Measurements from ENCODE around the gene KCND2. TPM values are rescaled to one million over a fixed set of nuclear protein-coding genes. Genes with fewer than 3 reads are reported as not detected.
A peak's percentile ranks its signal among the peaks of the same experiment; 100 is the strongest.

The KCND2 gene
- total RNA-seq, 1 donor from 2014 or later: 0.38 TPM

- Histone ChIP-seq H3K4me1 (no peaks in the 10 kb centered on the region), H3K9me3 (no peaks in the 10 kb centered on the region), H3K27me3 (ENCODE audit: low read depth) (no peaks in the 10 kb centered on the region), H3K4me3 (no peak overlapping the region), H3K27ac (no peak overlapping the region), H3K36me3 (no peaks in the 10 kb centered on the region)
- DNase-seq (no peak), ATAC-seq (no peak)
- no peak for TF ChIP-seq CTCF (IDR thresholded peaks at IDR 0.05)
- intact Hi-C loops (cut with DNase I): no loop called here
These were observed 519.8 kb downstream of the KCND2 start for GRCh38 chr7:120792861-120793130.

- intact Hi-C loops (cut with DNase I): no loop called here
- peak in 1 of 2 donors; percentile 43 for ATAC-seq
- H3K27me3 ChIP-seq (ENCODE audit: low read depth): no peaks in the 10 kb centered on the region
- no peak for TF ChIP-seq CTCF (IDR thresholded peaks at IDR 0.05)
- H3K4me3 ChIP-seq: no peak overlapping the region
- no peak overlapping the region for H3K27ac ChIP-seq
- no peaks in the 10 kb centered on the region for H3K4me1 ChIP-seq
- DNase-seq: no peak
- no peaks in the 10 kb centered on the region for H3K36me3 ChIP-seq
- no peaks in the 10 kb centered on the region for H3K9me3 ChIP-seq
These were observed 520.4 kb downstream of the KCND2 start for GRCh38 chr7:120793213-120793936.

- intact Hi-C loops (cut with DNase I): no loop called here
- Histone ChIP-seq H3K27ac (no peak overlapping the region), H3K4me3 (no peak overlapping the region), H3K36me3 (no peaks in the 10 kb centered on the region), H3K4me1 (no peaks in the 10 kb centered on the region), H3K27me3 (ENCODE audit: low read depth) (no peaks in the 10 kb centered on the region), H3K9me3 (no peaks in the 10 kb centered on the region)
- DNase-seq: no peak
- TF ChIP-seq CTCF (IDR thresholded peaks at IDR 0.05): no peak
- no peak for ATAC-seq
These were observed 521.2 kb downstream of the KCND2 start for GRCh38 chr7:120794106-120794729.

GRCh38 chr7:120797026-120797645, 524.2 kb downstream of the KCND2 start:
- TF ChIP-seq CTCF (IDR thresholded peaks at IDR 0.05): no peak
- Histone ChIP-seq H3K27ac (no peak overlapping the region), H3K4me1 (no peaks in the 10 kb centered on the region), H3K36me3 (no peaks in the 10 kb centered on the region), H3K9me3 (no peaks in the 10 kb centered on the region), H3K27me3 (ENCODE audit: low read depth) (no peaks in the 10 kb centered on the region), H3K4me3 (no peak overlapping the region)
- ATAC-seq (no peak), DNase-seq (no peak)
- intact Hi-C loops (cut with DNase I): no loop called here

GRCh38 chr7:120799147-120799546, 526.2 kb downstream of the KCND2 start:
- ATAC-seq: no peak
- no peaks in the 10 kb centered on the region for H3K9me3 ChIP-seq
- DNase-seq: no peak
- no peak for TF ChIP-seq CTCF (IDR thresholded peaks at IDR 0.05)
- H3K27ac ChIP-seq: no peak overlapping the region
- intact Hi-C loops (cut with DNase I): no loop called here
- H3K4me1 ChIP-seq: no peaks in the 10 kb centered on the region
- no peak overlapping the region for H3K4me3 ChIP-seq
- no peaks in the 10 kb centered on the region for H3K36me3 ChIP-seq
- H3K27me3 ChIP-seq (ENCODE audit: low read depth): no peaks in the 10 kb centered on the region
